ENCODE results near the gene NACA.
A peak's percentile ranks its signal among the peaks of the same experiment; 100 is the strongest.

NACA gene

DNA sequence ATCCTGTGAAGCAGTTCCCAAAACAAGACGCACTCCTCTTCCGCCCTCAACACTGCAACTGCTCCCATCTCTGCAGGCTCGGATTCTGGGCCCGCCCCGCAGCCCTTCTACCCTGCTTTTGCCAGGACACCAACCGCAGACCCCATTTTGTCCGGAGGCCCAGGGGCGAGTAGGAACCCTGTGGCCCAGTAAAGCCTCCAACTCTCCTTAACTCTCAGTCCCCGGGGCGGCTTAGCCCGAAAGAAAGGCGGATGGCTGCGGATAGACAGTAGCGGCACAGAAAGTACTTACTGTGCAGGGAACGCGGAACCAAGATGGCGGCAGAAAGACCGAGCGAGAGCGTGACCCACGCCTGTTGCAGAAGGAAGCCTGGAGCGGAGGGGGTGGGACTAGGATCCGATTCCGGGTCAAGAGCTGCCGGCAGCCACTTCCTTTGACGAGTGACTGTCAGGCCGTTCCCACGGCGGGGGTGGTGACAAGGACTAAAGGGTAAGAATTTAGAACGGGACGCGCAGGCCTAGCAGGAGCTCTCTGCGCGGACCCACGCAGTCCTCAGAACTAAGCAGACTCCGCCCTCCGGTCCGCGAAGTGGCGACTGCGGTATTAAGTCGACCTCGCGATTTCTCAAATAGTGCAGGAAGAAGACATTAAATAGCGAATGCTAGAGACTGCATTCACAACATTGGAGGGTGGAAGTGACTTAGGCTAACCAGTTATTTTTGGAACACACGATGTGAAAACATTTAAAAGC, at the start of gene NACA:
TSS of gene NACA (minus strand) at position 328 of the 751 bp plus-strand sequence. CDS start 778 bp downstream, outside the sequence.
- no peak for TF ChIP-seq OSR1 (CRISPR knock-in tag; IDR thresholded peaks at IDR 0.05)
- 0 out of 2 replicates have a peak, but pooled peaks have one; percentile 13 for TF ChIP-seq ZNF70 (CRISPR knock-in tag; IDR thresholded peaks at IDR 0.05)
- TF ChIP-seq ZFP3 (CRISPR knock-in tag; IDR thresholded peaks at IDR 0.05), result peak; percentile 95
- TF ChIP-seq, protein P1, sequence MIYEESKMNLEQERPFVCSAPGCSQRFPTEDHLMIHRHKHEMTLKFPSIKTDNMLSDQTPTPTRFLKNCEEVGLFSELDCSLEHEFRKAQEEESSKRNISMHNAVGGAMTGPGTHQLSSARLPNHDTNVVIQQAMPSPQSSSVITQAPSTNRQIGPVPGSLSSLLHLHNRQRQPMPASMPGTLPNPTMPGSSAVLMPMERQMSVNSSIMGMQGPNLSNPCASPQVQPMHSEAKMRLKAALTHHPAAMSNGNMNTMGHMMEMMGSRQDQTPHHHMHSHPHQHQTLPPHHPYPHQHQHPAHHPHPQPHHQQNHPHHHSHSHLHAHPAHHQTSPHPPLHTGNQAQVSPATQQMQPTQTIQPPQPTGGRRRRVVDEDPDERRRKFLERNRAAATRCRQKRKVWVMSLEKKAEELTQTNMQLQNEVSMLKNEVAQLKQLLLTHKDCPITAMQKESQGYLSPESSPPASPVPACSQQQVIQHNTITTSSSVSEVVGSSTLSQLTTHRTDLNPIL (CRISPR knock-in tag; IDR thresholded peaks at IDR 0.05; ENCODE audit: low read depth), result 0 out of 2 replicates have a peak, but pooled peaks have one; percentile 12
- TF ChIP-seq GLIS3 (CRISPR knock-in tag; IDR thresholded peaks at IDR 0.05), result peak; percentile 46; the same call in 1 of the 2 replicates
- TF ChIP-seq PATZ1 (CRISPR knock-in tag; IDR thresholded peaks at IDR 0.05; ENCODE audit: borderline replicate concordance), result no peak
- ATAC-seq, result peak; percentile 96

- no peak for TF ChIP-seq OSR1 (CRISPR knock-in tag; IDR thresholded peaks at IDR 0.05)
- ATAC-seq, result no peak
These were observed 48.0 kb upstream of the NACA start for GRCh38 chr12:56773113-56773512.

DNA sequence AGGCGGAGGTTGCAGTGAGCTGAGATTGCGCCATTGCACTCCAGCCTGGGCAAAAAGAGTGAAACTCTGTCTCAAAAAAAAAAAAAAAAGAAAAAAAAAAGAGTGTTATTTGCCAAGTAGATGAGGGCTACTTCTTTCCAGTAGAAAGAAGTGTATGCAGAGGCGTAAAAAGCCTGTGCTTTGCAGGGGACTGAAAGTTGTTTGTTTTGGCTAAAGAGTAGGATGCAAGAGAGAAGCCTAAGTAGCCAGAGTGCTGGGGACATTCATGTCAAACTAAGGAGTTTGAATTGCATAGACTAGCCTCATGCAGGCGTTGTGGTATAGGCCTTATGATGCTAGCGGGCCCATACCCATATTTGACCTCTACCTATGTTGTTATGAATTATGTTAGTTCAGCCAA, 47.5 kb upstream of the NACA start:
- no peak for TF ChIP-seq ISL1 (CRISPR knock-in tag; IDR thresholded peaks at IDR 0.05)
- TF ChIP-seq OSR1 (CRISPR knock-in tag; IDR thresholded peaks at IDR 0.05), result no peak
- no peak for TF ChIP-seq GLIS3 (CRISPR knock-in tag; IDR thresholded peaks at IDR 0.05)
- TF ChIP-seq, protein P1 (CRISPR knock-in tag; IDR thresholded peaks at IDR 0.05; ENCODE audit: low read depth), result no peak
- no peak for TF ChIP-seq ZFP30 (CRISPR knock-in tag; IDR thresholded peaks at IDR 0.05)
- TF ChIP-seq, protein P2, sequence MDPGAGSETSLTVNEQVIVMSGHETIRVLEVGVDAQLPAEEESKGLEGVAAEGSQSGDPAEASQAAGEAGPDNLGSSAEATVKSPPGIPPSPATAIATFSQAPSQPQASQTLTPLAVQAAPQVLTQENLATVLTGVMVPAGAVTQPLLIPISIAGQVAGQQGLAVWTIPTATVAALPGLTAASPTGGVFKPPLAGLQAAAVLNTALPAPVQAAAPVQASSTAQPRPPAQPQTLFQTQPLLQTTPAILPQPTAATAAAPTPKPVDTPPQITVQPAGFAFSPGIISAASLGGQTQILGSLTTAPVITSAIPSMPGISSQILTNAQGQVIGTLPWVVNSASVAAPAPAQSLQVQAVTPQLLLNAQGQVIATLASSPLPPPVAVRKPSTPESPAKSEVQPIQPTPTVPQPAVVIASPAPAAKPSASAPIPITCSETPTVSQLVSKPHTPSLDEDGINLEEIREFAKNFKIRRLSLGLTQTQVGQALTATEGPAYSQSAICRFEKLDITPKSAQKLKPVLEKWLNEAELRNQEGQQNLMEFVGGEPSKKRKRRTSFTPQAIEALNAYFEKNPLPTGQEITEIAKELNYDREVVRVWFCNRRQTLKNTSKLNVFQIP (CRISPR knock-in tag; IDR thresholded peaks at IDR 0.05; ENCODE audit: borderline replicate concordance, low read depth), result no peak
- TF ChIP-seq ARNTL (CRISPR knock-in tag; IDR thresholded peaks at IDR 0.05; ENCODE audit: borderline replicate concordance, low read depth), result no peak
- TF ChIP-seq CSRNP3 (CRISPR knock-in tag; IDR thresholded peaks at IDR 0.05), result no peak
- no peak for TF ChIP-seq SNAI2 (CRISPR knock-in tag; IDR thresholded peaks at IDR 0.05)
- no peak for TF ChIP-seq ZFP3 (CRISPR knock-in tag; IDR thresholded peaks at IDR 0.05)
- ATAC-seq, result no peak

- TF ChIP-seq, protein P1 (CRISPR knock-in tag; IDR thresholded peaks at IDR 0.05; ENCODE audit: low read depth), result no peak
- TF ChIP-seq ZNF565 (CRISPR knock-in tag; conservative IDR thresholded peaks at IDR 0.05; ENCODE audit: low read depth) (no peak), ZNF70 (CRISPR knock-in tag; IDR thresholded peaks at IDR 0.05) (no peak)
These were observed 44.8 kb upstream of the NACA start for GRCh38 chr12:56769868-56770267.

DNA sequence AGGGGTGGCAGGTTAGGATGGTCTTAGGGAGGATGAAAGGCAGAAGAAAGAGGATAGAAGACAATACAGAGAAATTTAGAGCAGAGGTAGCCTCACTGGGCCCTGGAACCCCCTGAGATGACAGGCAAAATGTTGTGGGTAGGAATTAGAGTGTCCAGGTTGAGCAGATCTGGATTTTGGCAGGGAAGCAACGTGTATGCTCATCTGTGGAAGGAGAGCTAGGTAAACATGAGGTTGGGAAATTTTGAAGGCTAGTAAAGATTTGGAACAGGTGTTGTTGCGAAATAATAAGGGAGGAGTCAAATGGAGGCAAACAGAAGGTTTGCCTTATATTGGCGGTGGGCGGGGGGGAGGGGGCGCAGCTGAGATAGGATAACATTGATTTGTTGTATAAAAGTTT, 43.3 kb upstream of the NACA start:
- no peak for ATAC-seq
- TF ChIP-seq ZNF565 (CRISPR knock-in tag; conservative IDR thresholded peaks at IDR 0.05; ENCODE audit: low read depth) (no peak), ZC3H10 (CRISPR knock-in tag; IDR thresholded peaks at IDR 0.05) (no peak), ZFP30 (CRISPR knock-in tag; IDR thresholded peaks at IDR 0.05) (no peak), BACH2 (CRISPR knock-in tag; IDR thresholded peaks at IDR 0.05; ENCODE audit: borderline replicate concordance) (no peak), GLIS3 (CRISPR knock-in tag; IDR thresholded peaks at IDR 0.05) (no peak), TOX (CRISPR knock-in tag; IDR thresholded peaks at IDR 0.05; ENCODE audit: borderline replicate concordance) (no peak), OSR1 (CRISPR knock-in tag; IDR thresholded peaks at IDR 0.05) (no peak), ZFP3 (CRISPR knock-in tag; IDR thresholded peaks at IDR 0.05) (no peak), PATZ1 (CRISPR knock-in tag; IDR thresholded peaks at IDR 0.05; ENCODE audit: borderline replicate concordance) (no peak), ZNF70 (CRISPR knock-in tag; IDR thresholded peaks at IDR 0.05) (no peak), TCF4 (CRISPR knock-in tag; IDR thresholded peaks at IDR 0.05; ENCODE audit: borderline replicate concordance) (no peak), CSDC2 (CRISPR knock-in tag; IDR thresholded peaks at IDR 0.05) (no peak), CSRNP3 (CRISPR knock-in tag; IDR thresholded peaks at IDR 0.05) (no peak), RARB (CRISPR knock-in tag; IDR thresholded peaks at IDR 0.05) (no peak)

More at GRCh38 chr12:56769868-56770267, 44.8 kb upstream of the NACA start:
- no peak for ATAC-seq

Data from SK-N-SH treated with all-trans-retinoic acid at 6 μM for 48 hours (cell line).